Effector memory CD4-positive, alpha-beta T cell (primary cell): ENCODE data around the gene A4GNT.
"Not testable (repeated sequence)": the region's sequence is repeated elsewhere in the genome, so short reads cannot be mapped to it uniquely, and the experiment has no call there.

Experiments
- DNase-seq, 3 donors: peaks; one replicate each; pipeline ENCODE4 v3.0.0-alpha.2; 2020
- H3K27ac ChIP-seq: 2 replicates; pipeline ENCODE4 v1.7.0; 2013; ENCODE audit warnings: mild to moderate bottlenecking, low read length, moderate library complexity; ENCODE audit not compliant: insufficient read depth, poor library complexity, severe bottlenecking
- H3K27me3 ChIP-seq: replicated peaks from 2 replicates; pipeline ENCODE4 v1.7.0; 2013; ENCODE audit warnings: mild to moderate bottlenecking, low read length; ENCODE audit not compliant: insufficient read depth, control insufficient read depth, poor library complexity, severe bottlenecking
- H3K36me3 ChIP-seq: 2 replicates; pipeline ENCODE4 v1.7.0; 2013; ENCODE audit warnings: mild to moderate bottlenecking, low read length, moderate library complexity; ENCODE audit not compliant: control insufficient read depth, insufficient read depth
- H3K4me1 ChIP-seq: 2 replicates; pipeline ENCODE4 v1.7.0; 2013; ENCODE audit warnings: low read length, mild to moderate bottlenecking; ENCODE audit not compliant: control insufficient read depth, insufficient read depth, poor library complexity, severe bottlenecking
- H3K4me3 ChIP-seq: 2 replicates; pipeline ENCODE4 v1.7.0; 2013; ENCODE audit warnings: low read length, low read depth, mild to moderate bottlenecking; ENCODE audit not compliant: insufficient read depth, poor library complexity, severe bottlenecking
- H3K9me3 ChIP-seq: 2 replicates; pipeline ENCODE4 v1.7.0; 2013; ENCODE audit warnings: mild to moderate bottlenecking, low read length, moderate library complexity; ENCODE audit not compliant: control insufficient read depth
- total RNA-seq, 3 donors: gene quantifications; one replicate each; lab custom pipeline; 2026; lab: John Stamatoyannopoulos, UW

The A4GNT gene
- total RNA-seq = 0 to 0.09 (median 0) reads per million in 3 donors

- no peak for DNase-seq
- H3K27ac ChIP-seq = no peak within 1 kb of the TSS
These were observed at the start of gene A4GNT for GRCh38 chr3:138132239-138132638. Gene A4GNT (minus strand): TSS chr3:138132390. CDS start chr3:138131256, 1,134 bp downstream.

GRCh38 chr3:138180375-138181029 is 48.3 kb upstream of the A4GNT start:
- H3K36me3 ChIP-seq = no peaks in the 10 kb centered on the region
- no peaks in the 10 kb centered on the region for H3K4me1 ChIP-seq
- no peak overlapping the region for H3K4me3 ChIP-seq
- H3K27me3 ChIP-seq = peaks cover 8% of the 10 kb centered on the region
- DNase-seq = no peak
- H3K9me3 ChIP-seq = no peaks in the 10 kb centered on the region
- no peak overlapping the region for H3K27ac ChIP-seq

More at GRCh38 chr3:138132239-138132638, at the start of gene A4GNT:
- H3K4me1 ChIP-seq = no peaks in the 10 kb centered on the region
- no peaks in the 10 kb centered on the region for H3K27me3 ChIP-seq
- H3K9me3 ChIP-seq = no peaks in the 10 kb centered on the region
- no peaks in the 10 kb centered on the region for H3K36me3 ChIP-seq
- H3K4me3 ChIP-seq = no peak within 1 kb of the TSS

- no peaks in the 10 kb centered on the region for H3K9me3 ChIP-seq
- peaks cover 17% of the 10 kb centered on the region for H3K4me1 ChIP-seq
- no peaks in the 10 kb centered on the region for H3K27me3 ChIP-seq
- peak within 1 kb of the TSS; percentile 72 for H3K4me3 ChIP-seq
- peak within 1 kb of the TSS; percentile 65 for H3K27ac ChIP-seq
- DNase-seq = peak; percentile 59 to 78 (median 61)
- H3K36me3 ChIP-seq = peaks cover 16% of the 10 kb centered on the region
These were observed 42.4 kb upstream of the A4GNT start, which contains the start of gene DBR1 for GRCh38 chr3:138174421-138175131. Gene DBR1 (minus strand): TSS chr3:138174921. CDS start chr3:138174795, 126 bp downstream.

- peak overlapping the region; percentile 72 for H3K4me3 ChIP-seq
- peaks cover 21% of the 10 kb centered on the region for H3K36me3 ChIP-seq
- H3K9me3 ChIP-seq = no peaks in the 10 kb centered on the region
- no peak for DNase-seq
- peak overlapping the region; percentile 65 for H3K27ac ChIP-seq
- H3K27me3 ChIP-seq = no peaks in the 10 kb centered on the region
- peaks cover 17% of the 10 kb centered on the region for H3K4me1 ChIP-seq
These were observed 41.7 kb upstream of the A4GNT start for GRCh38 chr3:138173769-138174420.

- no peak for DNase-seq
- Histone ChIP-seq H3K27me3 (no peaks in the 10 kb centered on the region), H3K27ac (no peak overlapping the region), H3K9me3 (no peaks in the 10 kb centered on the region), H3K4me3 (no peak overlapping the region), H3K36me3 (peaks cover 27% of the 10 kb centered on the region), H3K4me1 (peaks cover 17% of the 10 kb centered on the region)
These were observed 40.4 kb upstream of the A4GNT start for GRCh38 chr3:138172625-138173024.

- H3K36me3 ChIP-seq = peaks cover 49% of the 10 kb centered on the region
- DNase-seq = no peak
- no peaks in the 10 kb centered on the region for H3K9me3 ChIP-seq
- H3K27ac ChIP-seq = no peak overlapping the region
- no peak overlapping the region for H3K4me3 ChIP-seq
- H3K27me3 ChIP-seq = no peaks in the 10 kb centered on the region
- H3K4me1 ChIP-seq = no peaks in the 10 kb centered on the region
These were observed 32.9 kb upstream of the A4GNT start for GRCh38 chr3:138165061-138165460.

GRCh38 chr3:138157743-138158142 is 25.6 kb upstream of the A4GNT start:
- Histone ChIP-seq H3K36me3 (peaks cover 5% of the 10 kb centered on the region), H3K9me3 (no peaks in the 10 kb centered on the region), H3K27ac (no peak overlapping the region), H3K4me3 (no peak overlapping the region), H3K27me3 (no peaks in the 10 kb centered on the region), H3K4me1 (no peaks in the 10 kb centered on the region)
- DNase-seq = no peak

GRCh38 chr3:138154534-138154933 is 22.3 kb upstream of the A4GNT start:
- Histone ChIP-seq H3K4me3 (no peak overlapping the region), H3K9me3 (no peaks in the 10 kb centered on the region), H3K27ac (no peak overlapping the region), H3K27me3 (no peaks in the 10 kb centered on the region), H3K4me1 (no peaks in the 10 kb centered on the region), H3K36me3 (no peaks in the 10 kb centered on the region)
- DNase-seq = no peak

- Histone ChIP-seq H3K4me1 (no peaks in the 10 kb centered on the region), H3K36me3 (no peaks in the 10 kb centered on the region), H3K27ac (no peak overlapping the region), H3K4me3 (no peak overlapping the region), H3K9me3 (no peaks in the 10 kb centered on the region), H3K27me3 (no peaks in the 10 kb centered on the region)
- DNase-seq = no peak
These were observed 16.3 kb upstream of the A4GNT start for GRCh38 chr3:138148503-138148902.

- H3K4me1 ChIP-seq, H3K36me3 ChIP-seq, H3K9me3 ChIP-seq, H3K4me3 ChIP-seq, H3K27me3 ChIP-seq, DNase-seq, H3K27ac ChIP-seq: not testable (repeated sequence)
These were observed 10.0 kb upstream of the A4GNT start for GRCh38 chr3:138142181-138142580.
